Endodermal cell (in vitro differentiated cells): ENCODE measurements around the gene COL23A1. TPM values are rescaled to one million over a fixed set of nuclear protein-coding genes. Genes with fewer than 3 reads are reported as not detected.

Source experiments
- DNase-seq: peaks from one replicate; pipeline ENCODE4 v3.0.0-alpha.2; 2017
- H3K27ac ChIP-seq: 2 replicates; pipeline ENCODE4 v1.5.1; 2013; ENCODE audit warnings: mild to moderate bottlenecking, low read depth, low read length, moderate library complexity
- H3K27me3 ChIP-seq: 2 replicates; pipeline ENCODE4 v1.6.1; 2013; ENCODE audit warnings: mild to moderate bottlenecking, low read length, moderate library complexity; ENCODE audit not compliant: insufficient read depth, control insufficient read depth, poor library complexity, severe bottlenecking
- H3K36me3 ChIP-seq: 2 replicates; pipeline ENCODE4 v1.7.0; 2013; ENCODE audit warnings: mild to moderate bottlenecking, low read length, moderate library complexity; ENCODE audit not compliant: control insufficient read depth, insufficient read depth
- H3K4me1 ChIP-seq: one replicate; pipeline ENCODE4 v1.7.0; 2013; ENCODE audit warnings: low read length; ENCODE audit not compliant: control insufficient read depth, insufficient read depth
- H3K4me3 ChIP-seq: 2 replicates; pipeline ENCODE4 v1.5.1; 2013; ENCODE audit warnings: mild to moderate bottlenecking, low read length, moderate library complexity
- H3K9ac ChIP-seq: 2 replicates; pipeline ENCODE4 v1.6.1; 2013; ENCODE audit warnings: mild to moderate bottlenecking, low read length, moderate library complexity; ENCODE audit not compliant: poor library complexity, severe bottlenecking; ENCODE audit errors: extremely low read depth
- H3K9me3 ChIP-seq: 2 replicates; pipeline ENCODE4 v1.6.1; 2013; ENCODE audit warnings: mild to moderate bottlenecking, low read length, moderate library complexity; ENCODE audit not compliant: control insufficient read depth
- H3K27ac Mint-ChIP-seq: 2 replicates; pipeline ENCODE4 v1.8.0; 2020; ENCODE audit warnings: mixed read lengths
- H3K27me3 Mint-ChIP-seq: 2 replicates; pipeline ENCODE4 v1.8.0; 2021; ENCODE audit warnings: mild to moderate bottlenecking, mixed read lengths; ENCODE audit not compliant: insufficient read depth
- H3K36me3 Mint-ChIP-seq: 2 replicates; pipeline ENCODE4 v1.8.0; 2020; ENCODE audit warnings: low read depth, mixed read lengths
- H3K4me1 Mint-ChIP-seq: 2 replicates; pipeline ENCODE4 v1.8.0; 2020; ENCODE audit warnings: mixed read lengths
- H3K4me3 Mint-ChIP-seq: 2 replicates; pipeline ENCODE4 v1.8.0; 2020; ENCODE audit warnings: mild to moderate bottlenecking, moderate library complexity, mixed read lengths
- H3K9me3 Mint-ChIP-seq: 2 replicates; pipeline ENCODE4 v1.8.0; 2020; ENCODE audit warnings: mild to moderate bottlenecking, mixed read lengths
- WGBS, 2 experiments: methylation state at CpG; one replicate each; pipeline versions ENCODE4 v1.1.5 to v1.1.7; 2013; ENCODE audit warnings: missing lambda C conversion rate in 2 of 2, mixed read lengths in 1 of 2; ENCODE audit not compliant: insufficient coverage in 1 of 2, insufficient read length in 1 of 2; 5-methylcytosine and 5-hydroxymethylcytosine counted together
- total RNA-seq, 2 donors: library from RNA; stranded (reverse); fragmentation: NEBNext Ultra II Directional in 1 of 2; extraction: Animal tissue kit (Norgen Biotek cat#: 25700) in 1 of 2; gene quantifications; 2 replicates in 1 of 2; 3 replicates in 1 of 2; pipeline ENCODE4 v1.2.1, GENCODE V29; 2021
- TF ChIP-seq, protein P1 (sequence below): fragments of 200-600 bp; sonication (generic); conservative IDR thresholded peaks from 2 replicates; pipeline ENCODE4 v1.5.0; 2021; ENCODE audit warnings: antibody characterized with exemption, mild to moderate bottlenecking

Gene COL23A1
- total RNA-seq, 2 donors from 2014 or later = 50.2 to 71.3 TPM

DNA sequence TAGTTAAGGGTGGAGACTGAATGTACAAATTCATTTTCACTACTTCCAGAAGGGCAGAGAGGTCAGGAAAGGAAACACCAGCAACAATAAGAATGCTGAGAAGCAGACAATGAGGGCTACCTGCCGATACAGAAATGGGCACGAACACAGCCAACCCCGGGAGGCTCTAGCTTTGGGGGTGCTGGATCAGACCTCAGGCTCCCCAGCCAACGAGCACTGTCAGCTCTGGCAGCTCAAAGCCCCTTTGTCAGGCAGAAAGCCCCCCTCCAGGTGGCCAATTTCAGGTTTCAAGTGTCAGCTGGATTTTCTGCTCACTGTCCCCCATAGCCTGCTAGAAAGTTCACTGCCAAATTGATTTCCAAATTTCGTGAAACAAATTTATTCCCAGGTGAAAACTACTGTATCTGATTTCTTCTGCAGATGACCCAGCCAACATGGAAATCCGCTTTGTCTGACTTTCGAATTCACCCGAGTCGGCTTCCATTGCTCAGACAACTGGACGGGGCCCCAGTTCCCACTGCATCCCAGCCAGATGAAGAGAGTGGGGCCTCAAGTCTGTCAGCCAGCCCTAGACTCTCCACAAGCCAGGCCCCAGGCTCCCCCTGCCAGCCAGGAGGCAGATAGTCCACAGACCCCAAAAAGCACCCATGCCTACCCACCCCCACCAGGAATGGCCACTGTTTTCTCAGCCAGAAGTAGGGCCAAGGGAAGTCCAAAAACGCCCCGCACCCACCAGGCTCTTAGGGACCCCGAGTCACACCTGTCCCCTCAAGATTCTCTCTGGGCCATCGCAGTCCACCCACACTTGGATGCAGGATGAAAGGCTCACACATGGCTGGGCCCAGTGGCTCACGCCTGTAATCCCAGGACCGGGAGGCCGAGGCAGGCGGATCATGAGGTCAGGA is 261.1 kb downstream of the COL23A1 start:
- H3K4me1 ChIP-seq = no peaks in the 10 kb centered on the region
- 88 to 92% methylated on average over 12 to 18 of the region's 18 CpGs for WGBS, 2 experiments
- TF ChIP-seq, protein P1, sequence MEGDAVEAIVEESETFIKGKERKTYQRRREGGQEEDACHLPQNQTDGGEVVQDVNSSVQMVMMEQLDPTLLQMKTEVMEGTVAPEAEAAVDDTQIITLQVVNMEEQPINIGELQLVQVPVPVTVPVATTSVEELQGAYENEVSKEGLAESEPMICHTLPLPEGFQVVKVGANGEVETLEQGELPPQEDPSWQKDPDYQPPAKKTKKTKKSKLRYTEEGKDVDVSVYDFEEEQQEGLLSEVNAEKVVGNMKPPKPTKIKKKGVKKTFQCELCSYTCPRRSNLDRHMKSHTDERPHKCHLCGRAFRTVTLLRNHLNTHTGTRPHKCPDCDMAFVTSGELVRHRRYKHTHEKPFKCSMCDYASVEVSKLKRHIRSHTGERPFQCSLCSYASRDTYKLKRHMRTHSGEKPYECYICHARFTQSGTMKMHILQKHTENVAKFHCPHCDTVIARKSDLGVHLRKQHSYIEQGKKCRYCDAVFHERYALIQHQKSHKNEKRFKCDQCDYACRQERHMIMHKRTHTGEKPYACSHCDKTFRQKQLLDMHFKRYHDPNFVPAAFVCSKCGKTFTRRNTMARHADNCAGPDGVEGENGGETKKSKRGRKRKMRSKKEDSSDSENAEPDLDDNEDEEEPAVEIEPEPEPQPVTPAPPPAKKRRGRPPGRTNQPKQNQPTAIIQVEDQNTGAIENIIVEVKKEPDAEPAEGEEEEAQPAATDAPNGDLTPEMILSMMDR = no peak
- no peaks in the 10 kb centered on the region for H3K9me3 Mint-ChIP-seq
- no peak for DNase-seq
- H3K36me3 Mint-ChIP-seq = no peaks in the 10 kb centered on the region
- H3K27ac Mint-ChIP-seq = no peak overlapping the region
- H3K4me3 ChIP-seq = no peak overlapping the region
- no peaks in the 10 kb centered on the region for H3K36me3 ChIP-seq
- H3K9me3 ChIP-seq = no peaks in the 10 kb centered on the region
- no peak overlapping the region for H3K9ac ChIP-seq
- no peak overlapping the region for H3K4me3 Mint-ChIP-seq
- no peaks in the 10 kb centered on the region for H3K27me3 Mint-ChIP-seq
- no peak overlapping the region for H3K27ac ChIP-seq
- H3K27me3 ChIP-seq = no peaks in the 10 kb centered on the region
- H3K4me1 Mint-ChIP-seq = peaks cover 19% of the 10 kb centered on the region

DNA sequence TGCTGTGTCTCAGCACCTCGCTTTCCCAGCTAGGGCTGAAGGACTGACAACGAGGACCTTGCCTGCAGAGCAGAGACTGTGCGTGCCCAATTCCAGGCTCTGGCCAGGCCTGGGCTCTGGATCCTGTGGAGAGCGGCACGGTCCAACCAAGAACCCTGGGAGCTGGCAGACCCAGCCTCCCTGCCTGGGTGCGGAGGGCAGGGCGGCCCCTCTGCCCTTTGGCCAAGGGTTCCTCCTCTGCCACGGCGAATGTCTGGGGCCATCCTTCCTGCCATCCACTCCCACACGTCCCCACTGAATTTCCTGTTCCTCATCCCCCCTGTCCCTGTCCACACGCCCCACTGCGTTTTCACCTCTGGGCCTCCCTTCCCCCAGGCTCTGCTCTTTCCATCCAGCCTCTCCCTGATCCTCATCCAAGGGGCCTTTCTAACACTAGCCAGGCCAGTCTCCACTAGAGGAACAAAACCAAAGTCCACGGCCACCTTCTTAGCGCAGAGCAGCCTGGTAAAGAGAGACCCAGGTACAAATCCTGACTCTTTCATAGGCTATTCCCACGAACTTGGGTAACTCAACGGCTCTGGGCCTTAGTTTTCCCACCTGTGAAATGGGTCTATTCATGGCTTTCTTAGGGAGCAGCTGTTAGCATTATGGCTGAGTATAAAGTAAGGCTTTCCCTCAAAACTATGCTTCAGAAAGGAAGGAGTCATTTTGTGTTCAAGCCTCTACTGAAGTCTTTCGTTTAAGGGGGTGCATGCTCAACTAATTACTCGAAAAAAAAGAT is 262.1 kb downstream of the COL23A1 start:
- no peaks in the 10 kb centered on the region for H3K36me3 ChIP-seq
- peaks cover 19% of the 10 kb centered on the region for H3K4me1 Mint-ChIP-seq
- H3K4me3 Mint-ChIP-seq = no peak overlapping the region
- H3K4me1 ChIP-seq = no peaks in the 10 kb centered on the region
- H3K9me3 Mint-ChIP-seq = no peaks in the 10 kb centered on the region
- H3K27ac ChIP-seq = no peak overlapping the region
- no peak overlapping the region for H3K27ac Mint-ChIP-seq
- H3K4me3 ChIP-seq = no peak overlapping the region
- no peak for DNase-seq
- WGBS, 2 experiments = 92 to 97% methylated on average over 12 to 18 of the region's 18 CpGs
- H3K27me3 Mint-ChIP-seq = no peaks in the 10 kb centered on the region
- no peak overlapping the region for H3K9ac ChIP-seq
- TF ChIP-seq, protein P1 = no peak
- H3K9me3 ChIP-seq = no peaks in the 10 kb centered on the region
- no peaks in the 10 kb centered on the region for H3K27me3 ChIP-seq
- H3K36me3 Mint-ChIP-seq = no peaks in the 10 kb centered on the region

DNA sequence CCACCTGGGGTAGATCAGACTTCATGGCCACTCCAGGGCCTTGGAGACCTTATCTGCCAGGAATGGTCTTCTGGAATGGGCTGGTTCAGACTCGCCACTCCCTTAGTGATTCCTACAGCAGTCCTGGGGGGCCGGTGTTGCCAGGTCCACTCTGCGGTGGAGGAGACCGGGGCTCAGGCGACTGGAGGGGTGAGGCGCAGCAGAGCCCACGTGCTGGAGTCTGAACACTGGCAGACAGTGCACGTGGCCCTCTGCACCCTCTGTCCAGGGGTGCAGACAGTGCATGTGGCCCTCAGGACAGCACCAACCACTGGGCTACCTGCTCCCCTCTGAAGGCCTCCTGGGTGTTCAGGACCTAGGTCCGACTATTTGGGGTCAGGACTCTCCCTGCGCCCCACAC is 262.7 kb downstream of the COL23A1 start:
- no peaks in the 10 kb centered on the region for H3K9me3 Mint-ChIP-seq
- H3K4me1 Mint-ChIP-seq = peaks cover 19% of the 10 kb centered on the region
- H3K4me3 Mint-ChIP-seq = no peak overlapping the region

More for the DNA sequence above, 262.7 kb downstream of the COL23A1 start:
- DNase-seq = no peak
- H3K27me3 ChIP-seq = no peaks in the 10 kb centered on the region
- WGBS, 2 experiments = 77 to 80% methylated on average over 5 to 10 of the region's 10 CpGs
- H3K9ac ChIP-seq = no peak overlapping the region
- H3K27me3 Mint-ChIP-seq = no peaks in the 10 kb centered on the region
- no peaks in the 10 kb centered on the region for H3K4me1 ChIP-seq
- no peak overlapping the region for H3K27ac Mint-ChIP-seq
- H3K27ac ChIP-seq = no peak overlapping the region
- H3K4me3 ChIP-seq = no peak overlapping the region
- H3K36me3 ChIP-seq = no peaks in the 10 kb centered on the region
- no peaks in the 10 kb centered on the region for H3K9me3 ChIP-seq
- TF ChIP-seq, protein P1 = no peak
- H3K36me3 Mint-ChIP-seq = no peaks in the 10 kb centered on the region
